Articular chondrocyte of knee joint (primary cell): Measurements from ENCODE around the gene RAB6D. TPM values are rescaled to one million over a fixed set of nuclear protein-coding genes. Genes with fewer than 3 reads are reported as not detected.

Experiments
- total RNA-seq: library from RNA; depleted of rRNA; stranded (reverse); fragments of >200 nt; gene quantifications from 2 replicates; pipeline ENCODE4 v1.2.3, GENCODE V29; 2012

RAB6D gene
- under 0.01 and 0.11 TPM in 2 replicates for total RNA-seq

GRCh38 chr2:131363703-131364186 is at the start of gene RAB6D:
RAB6D (minus strand) TSS chr2:131364168; CDS start chr2:131363720, 448 bp downstream.

Other genes starting within 250 kb of the RAB6D start
- gene POTEE, start 154.6 kb downstream of the RAB6D start, total RNA-seq = not detected in 2 replicates
- gene TUBA3D, start 112.0 kb upstream of the RAB6D start, total RNA-seq = not detected in 2 replicates
- 42.2 and 53.1 TPM in 2 replicates for gene MZT2A, start 128.2 kb upstream of the RAB6D start, total RNA-seq
- gene CCDC74A, start 163.7 kb upstream of the RAB6D start, total RNA-seq = 6.9 and 12.6 TPM in 2 replicates